GM21360 (cell line): ENCODE measurements around the gene GIMAP7.

Experiments used
- ATAC-seq: cut with Tn5 transposase; IDR thresholded peaks from one replicate; pipeline ENCODE4 v1.9.1; 2021; ENCODE audit warnings: mild to moderate bottlenecking, moderate library complexity; ENCODE audit not compliant: unreplicated experiment

GIMAP7 gene

GRCh38 chr7:150568714-150569113, 54.0 kb downstream of the GIMAP7 start:
- no peak for ATAC-seq

GRCh38 chr7:150569245-150569955, 54.7 kb downstream of the GIMAP7 start:
- ATAC-seq = no peak
